ENCODE measurements around the gene C20orf144. TPM values are rescaled to one million over a fixed set of nuclear protein-coding genes. Genes with fewer than 3 reads are reported as not detected.

Gene C20orf144
- total and polyA plus RNA-seq, 8 donors: 0.19 to 0.31 TPM; not detected in 6

DNA sequence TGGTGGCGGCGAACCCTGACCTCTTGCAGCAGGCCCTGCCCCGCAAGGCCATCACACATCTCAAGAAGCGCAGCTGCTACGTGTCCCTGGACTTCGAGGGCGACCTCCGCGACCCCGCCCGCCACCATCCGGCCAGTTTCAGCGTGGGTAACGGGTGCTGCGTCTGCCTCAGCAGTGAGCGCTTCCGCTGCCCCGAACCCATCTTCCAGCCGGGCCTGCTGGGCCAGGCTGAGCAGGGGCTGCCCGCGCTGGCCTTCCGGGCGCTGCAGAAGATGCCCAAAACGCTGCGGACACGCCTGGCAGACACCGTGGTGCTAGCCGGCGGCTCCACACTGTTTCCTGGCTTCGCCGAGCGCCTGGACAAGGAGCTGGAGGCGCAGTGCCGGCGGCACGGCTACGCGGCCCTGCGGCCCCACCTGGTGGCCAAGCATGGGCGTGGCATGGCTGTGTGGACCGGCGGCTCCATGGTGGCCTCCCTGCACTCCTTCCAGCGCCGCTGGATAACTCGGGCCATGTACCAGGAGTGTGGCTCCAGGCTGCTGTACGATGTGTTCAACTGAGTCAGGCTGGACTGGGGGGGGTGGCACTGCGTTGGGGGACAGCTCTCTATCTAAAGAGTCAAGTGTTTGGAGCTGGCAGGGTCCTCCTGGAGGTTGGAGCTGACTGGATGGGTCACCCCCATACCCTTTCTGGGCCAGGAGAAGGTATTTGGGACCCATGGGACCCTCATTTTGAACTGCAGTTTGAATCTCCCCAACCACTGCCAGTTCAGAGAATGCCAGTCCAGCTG is 5.7 kb downstream of the C20orf144 start:
- H3K4me1 ChIP-seq: peaks cover 53 to 92% (median 84%) of the 10 kb centered on the region in 4 donors
- WGBS, 5 donors: 2 to 23% (median 13%) methylated on average over 8 to 47 of the region's 47 CpGs
- intact Hi-C loops (cut with DNase I; ENCODE audit: low total_unique reads): no loop called here
- H3K4me3 ChIP-seq: peak overlapping the region; percentile 63 to 79 (median 64)
- H3K36me3 ChIP-seq: peaks cover 0 to 33% (median 23%) of the 10 kb centered on the region in 4 donors
- H3K9me3 ChIP-seq: no peaks in the 10 kb centered on the region
- TF ChIP-seq EP300 (IDR thresholded peaks at IDR 0.05) (no peak), POLR2A (IDR thresholded peaks at IDR 0.05) (no peak), POLR2AphosphoS5 (IDR thresholded peaks at IDR 0.05) (peak in 2 of 3 donors; percentile 7 to 46)
- TF ChIP-seq, protein P1, sequence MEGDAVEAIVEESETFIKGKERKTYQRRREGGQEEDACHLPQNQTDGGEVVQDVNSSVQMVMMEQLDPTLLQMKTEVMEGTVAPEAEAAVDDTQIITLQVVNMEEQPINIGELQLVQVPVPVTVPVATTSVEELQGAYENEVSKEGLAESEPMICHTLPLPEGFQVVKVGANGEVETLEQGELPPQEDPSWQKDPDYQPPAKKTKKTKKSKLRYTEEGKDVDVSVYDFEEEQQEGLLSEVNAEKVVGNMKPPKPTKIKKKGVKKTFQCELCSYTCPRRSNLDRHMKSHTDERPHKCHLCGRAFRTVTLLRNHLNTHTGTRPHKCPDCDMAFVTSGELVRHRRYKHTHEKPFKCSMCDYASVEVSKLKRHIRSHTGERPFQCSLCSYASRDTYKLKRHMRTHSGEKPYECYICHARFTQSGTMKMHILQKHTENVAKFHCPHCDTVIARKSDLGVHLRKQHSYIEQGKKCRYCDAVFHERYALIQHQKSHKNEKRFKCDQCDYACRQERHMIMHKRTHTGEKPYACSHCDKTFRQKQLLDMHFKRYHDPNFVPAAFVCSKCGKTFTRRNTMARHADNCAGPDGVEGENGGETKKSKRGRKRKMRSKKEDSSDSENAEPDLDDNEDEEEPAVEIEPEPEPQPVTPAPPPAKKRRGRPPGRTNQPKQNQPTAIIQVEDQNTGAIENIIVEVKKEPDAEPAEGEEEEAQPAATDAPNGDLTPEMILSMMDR (IDR thresholded peaks at IDR 0.05): peak in 5 of 7 experiments; percentile 82 to 95 (median 90)
- peak; percentile 88 to 93 for DNase-seq
- H3K27me3 ChIP-seq: no peaks in the 10 kb centered on the region
- peak overlapping the region; percentile 89 to 96 (median 93) for H3K27ac ChIP-seq

DNA sequence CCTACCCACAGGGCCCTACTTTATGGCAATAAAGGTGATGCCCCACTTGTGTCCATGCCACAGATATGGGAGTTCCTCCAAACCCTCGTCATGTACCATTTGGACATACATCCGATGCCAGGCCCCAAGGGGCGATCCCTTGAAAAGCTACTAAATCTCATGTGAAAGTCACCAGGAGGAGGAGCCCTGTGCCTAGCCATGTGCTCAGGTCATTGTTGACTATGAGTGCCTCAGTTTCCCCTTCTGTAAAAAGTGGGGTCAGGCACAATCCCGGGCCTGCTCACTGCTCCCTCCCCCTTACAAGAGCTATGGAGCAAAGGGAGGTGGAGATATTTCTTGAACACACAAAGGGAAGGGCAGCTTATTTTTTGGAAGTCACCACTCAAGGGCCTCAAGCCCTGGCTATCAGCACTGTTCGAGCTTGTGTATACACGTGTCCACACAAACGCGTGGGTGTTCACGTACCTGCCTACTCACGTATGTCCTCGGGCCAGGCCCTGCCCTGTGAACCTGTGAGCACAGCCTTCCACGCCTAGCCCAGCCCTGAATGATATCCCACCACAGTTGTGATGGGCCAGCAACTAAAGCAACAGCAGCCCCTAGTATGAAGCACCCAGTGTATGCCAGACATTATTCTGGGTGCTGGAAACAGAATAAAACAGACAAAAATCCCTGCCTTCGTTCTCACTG is 6.5 kb downstream of the C20orf144 start:
- intact Hi-C loops (cut with DNase I; ENCODE audit: low total_unique reads): no loop called here
- Histone ChIP-seq H3K4me3 (no peak overlapping the region), H3K9me3 (no peaks in the 10 kb centered on the region), H3K4me1 (peaks cover 61 to 93% (median 86%) of the 10 kb centered on the region in 4 donors), H3K36me3 (peaks cover 0 to 33% (median 23%) of the 10 kb centered on the region in 4 donors), H3K27ac (peak overlapping the region in 4 of 5 donors; percentile 89 to 96 (median 94)), H3K27me3 (no peaks in the 10 kb centered on the region)
- WGBS, 5 donors: 56 to 81% (median 63%) methylated on average over 13 of the region's 13 CpGs
- TF ChIP-seq POLR2A (IDR thresholded peaks at IDR 0.05) (no peak), POLR2AphosphoS5 (IDR thresholded peaks at IDR 0.05) (no peak), EP300 (IDR thresholded peaks at IDR 0.05) (no peak)
- TF ChIP-seq, protein P1 (IDR thresholded peaks at IDR 0.05): no peak
- no peak for DNase-seq

DNA sequence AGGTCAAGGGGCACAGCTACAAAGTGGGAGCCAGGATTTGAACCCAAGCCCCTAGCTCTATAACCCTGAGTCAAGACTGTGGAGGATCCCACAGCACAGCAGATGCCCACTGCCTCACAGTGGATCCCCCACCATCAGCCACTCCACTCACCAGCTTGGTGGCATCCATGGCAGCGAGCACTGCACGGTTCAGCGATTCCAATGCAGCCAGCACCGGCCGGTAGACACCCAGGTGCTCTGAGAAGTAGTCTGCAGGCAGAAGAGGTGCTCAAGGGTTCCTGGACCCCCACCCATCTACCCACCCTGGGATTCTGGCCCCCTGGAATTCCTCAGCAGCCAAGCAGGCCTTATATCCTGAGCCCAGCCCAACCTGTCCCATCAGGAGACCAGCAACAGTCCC is 7.1 kb downstream of the C20orf144 start:
- H3K4me1 ChIP-seq: peaks cover 57 to 92% (median 83%) of the 10 kb centered on the region in 4 donors
- H3K36me3 ChIP-seq: peaks cover 0 to 33% (median 23%) of the 10 kb centered on the region in 4 donors
- H3K27me3 ChIP-seq: no peaks in the 10 kb centered on the region
- no peak for DNase-seq
- no peak overlapping the region for H3K4me3 ChIP-seq
- peak overlapping the region in 3 of 5 donors; percentile 42 to 94 (median 93) for H3K27ac ChIP-seq
- WGBS, 5 donors: 93 to 98% (median 96%) methylated on average over 5 of the region's 5 CpGs
- no peaks in the 10 kb centered on the region for H3K9me3 ChIP-seq
- intact Hi-C loops (cut with DNase I; ENCODE audit: low total_unique reads): no loop called here
- no peak for TF ChIP-seq POLR2AphosphoS5 (IDR thresholded peaks at IDR 0.05)
- TF ChIP-seq EP300 (IDR thresholded peaks at IDR 0.05): no peak
- TF ChIP-seq, protein P1 (IDR thresholded peaks at IDR 0.05): no peak
- TF ChIP-seq POLR2A (IDR thresholded peaks at IDR 0.05): no peak

DNA sequence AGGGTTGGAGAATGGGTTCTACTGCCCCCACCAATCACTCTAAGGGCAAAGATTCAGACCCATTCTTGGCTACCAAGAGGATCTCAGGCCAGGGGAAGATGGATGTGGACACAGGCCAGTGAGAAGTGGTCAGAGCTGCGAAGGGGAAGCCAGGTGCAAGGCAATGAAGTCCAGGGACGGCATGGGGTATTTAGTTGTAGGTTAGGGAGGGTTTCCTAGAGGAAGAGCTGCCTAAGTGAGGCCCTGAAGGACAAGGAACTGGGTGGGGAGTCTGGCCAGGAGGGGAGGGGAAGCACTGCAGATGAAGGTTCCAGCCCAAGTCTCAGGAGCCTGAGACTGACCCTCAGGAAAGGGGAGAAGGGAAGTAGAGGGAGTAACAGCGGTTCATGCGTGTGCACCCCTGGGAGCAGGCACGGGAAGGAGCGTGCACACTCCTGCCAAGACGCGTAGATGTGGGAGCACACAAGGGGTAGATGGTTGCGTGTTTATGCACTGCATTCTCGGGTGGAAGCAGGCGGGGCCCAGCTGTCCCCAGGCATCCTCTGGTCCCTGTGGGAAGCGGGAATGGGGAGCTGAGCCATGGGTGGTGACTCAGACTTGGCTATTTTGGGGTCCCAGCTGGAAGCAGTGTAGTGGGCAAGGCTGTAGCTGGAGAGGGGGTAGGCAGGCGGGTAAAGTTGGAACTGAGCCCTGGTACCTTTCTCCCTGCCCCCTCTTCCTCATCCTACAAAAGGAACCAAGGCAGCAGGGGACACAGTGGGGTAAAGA is 7.9 kb downstream of the C20orf144 start:
- Histone ChIP-seq H3K36me3 (peaks cover 0 to 33% (median 23%) of the 10 kb centered on the region in 4 donors), H3K27me3 (no peaks in the 10 kb centered on the region), H3K27ac (peak overlapping the region in 4 of 5 donors; percentile 6 to 94 (median 40)), H3K4me1 (peaks cover 52 to 91% (median 84%) of the 10 kb centered on the region in 4 donors), H3K9me3 (no peaks in the 10 kb centered on the region), H3K4me3 (no peak overlapping the region)
- DNase-seq: no peak
- intact Hi-C loops (cut with DNase I; ENCODE audit: low total_unique reads): no loop called here
- WGBS, 5 donors: 62 to 78% (median 68%) methylated on average over 13 of the region's 13 CpGs
- TF ChIP-seq POLR2A (IDR thresholded peaks at IDR 0.05): no peak
- no peak for TF ChIP-seq EP300 (IDR thresholded peaks at IDR 0.05)
- TF ChIP-seq POLR2AphosphoS5 (IDR thresholded peaks at IDR 0.05): no peak
- TF ChIP-seq, protein P1 (IDR thresholded peaks at IDR 0.05): no peak
